Tibial artery (tissue), 4 donors: ENCODE results near the gene AURKAIP1.

Experiments used
- DNase-seq, 2 donors: peaks; one replicate each; pipeline ENCODE4 v3.0.0-alpha.2; 2019
- H3K27ac ChIP-seq, 2 donors: fragments of 200-600 bp; sonication (generic) in 1 of 2; 1 replicate in 1 of 2; 2 replicates in 1 of 2; pipeline ENCODE4 v1.5.1; 2018 to 2019; ENCODE audit warnings: mild to moderate bottlenecking in 1 of 2
- H3K27me3 ChIP-seq, 2 donors: fragments of 200-600 bp; sonication (generic) in 1 of 2; one replicate each; pipeline versions ENCODE4 v1.5.1 to v1.6.0; 2016 to 2019
- H3K36me3 ChIP-seq, 3 donors: fragments of 200-600 bp; sonication (generic) in 2 of 3; one replicate each; pipeline ENCODE4 v1.5.1; 2016 to 2019; ENCODE audit warnings: mild to moderate bottlenecking in 2 of 3
- H3K4me1 ChIP-seq, 4 donors: fragments of 200-600 bp; sonication (generic) in 2 of 4; 1 replicate in 3 of 4; 2 replicates in 1 of 4; pipeline ENCODE4 v1.5.1; 2016 to 2019
- H3K4me3 ChIP-seq, 2 donors: fragments of 200-600 bp; sonication (generic) in 1 of 2; 1 replicate in 1 of 2; 2 replicates in 1 of 2; pipeline ENCODE4 v1.5.1; 2018 to 2019; ENCODE audit warnings: mild to moderate bottlenecking in 2 of 2
- H3K9me3 ChIP-seq, 3 donors: fragments of 200-600 bp; sonication (generic) in 1 of 3; one replicate each; pipeline ENCODE4 v1.5.1; 2016 to 2019
- CTCF ChIP-seq, 2 experiments: fragments of 200-600 bp in 1 of 2; fragments of 450-650 bp in 1 of 2; IDR thresholded peaks; one replicate each; pipeline ENCODE4 v1.5.1; 2017 to 2019; ENCODE audit warnings: antibody characterized with exemption in 2 of 2, mild to moderate bottlenecking in 1 of 2, moderate library complexity in 1 of 2
- intact Hi-C: fragments of 100-400 bp; cut with DNase I; formaldehyde crosslinking; loops from one replicate; pipeline ENCODE4 v1.15.0; 2023; ENCODE audit warnings: low total_unique reads

AURKAIP1 gene

GRCh38 chr1:1337793-1338147 is 37.2 kb downstream of the AURKAIP1 start:
- Histone ChIP-seq H3K27me3 (no peaks in the 10 kb centered on the region), H3K27ac (no peak overlapping the region), H3K36me3 (peaks cover 15 to 71% (median 61%) of the 10 kb centered on the region in 3 donors), H3K9me3 (no peaks in the 10 kb centered on the region), H3K4me3 (no peak overlapping the region), H3K4me1 (peaks cover 0 to 11% (median 0%) of the 10 kb centered on the region in 4 donors)
- intact Hi-C loops: no loop called here
- no peak for TF ChIP-seq CTCF (IDR thresholded peaks at IDR 0.05)
- no peak for DNase-seq

- Histone ChIP-seq H3K27ac (no peak overlapping the region), H3K9me3 (no peaks in the 10 kb centered on the region), H3K27me3 (no peaks in the 10 kb centered on the region), H3K4me3 (no peak overlapping the region), H3K36me3 (peaks cover 15 to 70% (median 61%) of the 10 kb centered on the region in 3 donors), H3K4me1 (peaks cover 0 to 16% (median 0%) of the 10 kb centered on the region in 4 donors)
- no peak for DNase-seq
- TF ChIP-seq CTCF (IDR thresholded peaks at IDR 0.05): no peak
- intact Hi-C loops: no loop called here
Observed at GRCh38 chr1:1336931-1337792, 37.8 kb downstream of the AURKAIP1 start.

- peaks cover 15 to 63% (median 56%) of the 10 kb centered on the region in 3 donors for H3K36me3 ChIP-seq
- no peak overlapping the region for H3K4me3 ChIP-seq
- intact Hi-C loops: no loop called here
- H3K4me1 ChIP-seq: peaks cover 0 to 22% (median 0%) of the 10 kb centered on the region in 4 donors
- no peaks in the 10 kb centered on the region for H3K9me3 ChIP-seq
- H3K27me3 ChIP-seq: no peaks in the 10 kb centered on the region
- no peak for TF ChIP-seq CTCF (IDR thresholded peaks at IDR 0.05)
- H3K27ac ChIP-seq: no peak overlapping the region
- DNase-seq: no peak
Observed at GRCh38 chr1:1336446-1336845, 38.6 kb downstream of the AURKAIP1 start.

- Histone ChIP-seq H3K36me3 (peaks cover 15 to 57% (median 53%) of the 10 kb centered on the region in 3 donors), H3K9me3 (no peaks in the 10 kb centered on the region), H3K27ac (no peak overlapping the region), H3K4me1 (peaks cover 0 to 28% (median 0%) of the 10 kb centered on the region in 4 donors), H3K4me3 (no peak overlapping the region), H3K27me3 (no peaks in the 10 kb centered on the region)
- TF ChIP-seq CTCF (IDR thresholded peaks at IDR 0.05): no peak
- DNase-seq: no peak
- intact Hi-C loops: no loop called here
Observed at GRCh38 chr1:1335792-1336248, 39.2 kb downstream of the AURKAIP1 start.

- H3K36me3 ChIP-seq: peaks cover 15 to 52% (median 48%) of the 10 kb centered on the region in 3 donors
- H3K27me3 ChIP-seq: no peaks in the 10 kb centered on the region
- no peak overlapping the region for H3K4me3 ChIP-seq
- H3K4me1 ChIP-seq: peaks cover 0 to 30% (median 0%) of the 10 kb centered on the region in 4 donors
- no peak for TF ChIP-seq CTCF (IDR thresholded peaks at IDR 0.05)
- intact Hi-C loops: no loop called here
- no peaks in the 10 kb centered on the region for H3K9me3 ChIP-seq
- no peak for DNase-seq
- H3K27ac ChIP-seq: no peak overlapping the region
Observed at GRCh38 chr1:1335283-1335682, 39.7 kb downstream of the AURKAIP1 start.
